Kasumi-1 (cell line): Measurements from ENCODE around the gene HSDL2.
"Not testable (repeated sequence)": the region's sequence is repeated elsewhere in the genome, so short reads cannot be mapped to it uniquely, and the experiment has no call there.

Experiments used
- DNase-seq, 2 experiments: peaks; one replicate each; lab custom pipeline; 2025; lab: John Stamatoyannopoulos, UW

The HSDL2 gene

GRCh38 chr9:112396872-112397271 lies 17.0 kb downstream of the HSDL2 start:
- no peak for DNase-seq

- DNase-seq, result no peak
Measured at GRCh38 chr9:112401175-112401815, 21.4 kb downstream of the HSDL2 start.

- no peak for DNase-seq
Measured at GRCh38 chr9:112403614-112404201, 23.8 kb downstream of the HSDL2 start.

- no peak for DNase-seq
Measured at GRCh38 chr9:112404508-112404932, 24.6 kb downstream of the HSDL2 start.

- no peak for DNase-seq
Measured at GRCh38 chr9:112408275-112408674, 28.4 kb downstream of the HSDL2 start.

- DNase-seq, result no peak
Measured at GRCh38 chr9:112408819-112409218, 28.9 kb downstream of the HSDL2 start.

GRCh38 chr9:112409758-112410157 lies 29.9 kb downstream of the HSDL2 start:
- DNase-seq, result no peak

GRCh38 chr9:112411626-112412027 lies 31.7 kb downstream of the HSDL2 start:
- DNase-seq, result no peak

GRCh38 chr9:112413728-112414127 lies 33.8 kb downstream of the HSDL2 start:
- DNase-seq, result not testable (repeated sequence)

- DNase-seq, result no peak
Measured at GRCh38 chr9:112420208-112420607, 40.3 kb downstream of the HSDL2 start.

- no peak for DNase-seq
Measured at GRCh38 chr9:112421771-112422222, 41.9 kb downstream of the HSDL2 start.

GRCh38 chr9:112422417-112423148 lies 42.7 kb downstream of the HSDL2 start:
- no peak for DNase-seq

GRCh38 chr9:112430006-112430522 lies 50.2 kb downstream of the HSDL2 start:
- no peak for DNase-seq

GRCh38 chr9:112433499-112434392 lies 53.8 kb downstream of the HSDL2 start:
- DNase-seq, result no peak

- no peak for DNase-seq
Measured at GRCh38 chr9:112434487-112434886, 54.6 kb downstream of the HSDL2 start.

GRCh38 chr9:112437406-112437805 lies 57.5 kb downstream of the HSDL2 start:
- DNase-seq, result no peak

- no peak for DNase-seq
Measured at GRCh38 chr9:112439171-112439570, 59.3 kb downstream of the HSDL2 start.

- DNase-seq, result no peak
Measured at GRCh38 chr9:112439825-112440224, 59.9 kb downstream of the HSDL2 start.

GRCh38 chr9:112443200-112443599 lies 63.3 kb downstream of the HSDL2 start:
- DNase-seq, result peak; percentile 53 to 69

GRCh38 chr9:112443636-112444035 lies 63.7 kb downstream of the HSDL2 start:
- no peak for DNase-seq

- no peak for DNase-seq
Measured at GRCh38 chr9:112445196-112445595, 65.3 kb downstream of the HSDL2 start.

- DNase-seq, result peak in 1 of 2 experiments; percentile 6
Measured at GRCh38 chr9:112446080-112446479, 66.2 kb downstream of the HSDL2 start.
